HG02642 (cell line): ENCODE measurements around the gene NIPAL1.
A peak's percentile ranks its signal among the peaks of the same experiment; 100 is the strongest.
"Not testable (repeated sequence)": the region's sequence is repeated elsewhere in the genome, so short reads cannot be mapped to it uniquely, and the experiment has no call there.

Experiments
- ATAC-seq: cut with Tn5 transposase; IDR thresholded peaks from one replicate; pipeline ENCODE4 v1.9.1; 2021; ENCODE audit warnings: mild to moderate bottlenecking; ENCODE audit not compliant: unreplicated experiment, poor library complexity

Gene NIPAL1

GRCh38 chr4:48016141-48017107, at the start of gene NIPAL1, which contains the start of gene CNGA1:
Gene NIPAL1, plus strand, starts transcription at chr4:48016772. Its CDS starts 68 bp downstream, at chr4:48016840.
Gene CNGA1, minus strand, starts transcription at chr4:48016681. Its CDS starts 63,992 bp downstream, at chr4:47952689.
- ATAC-seq: peak; percentile 97

GRCh38 chr4:47968847-47969246, 47.7 kb upstream of the NIPAL1 start:
- no peak for ATAC-seq

- ATAC-seq: peak; percentile 70
Measured at GRCh38 chr4:47972181-47972580, 44.4 kb upstream of the NIPAL1 start.

- no peak for ATAC-seq
Measured at GRCh38 chr4:47972721-47973120, 43.9 kb upstream of the NIPAL1 start.

- no peak for ATAC-seq
Measured at GRCh38 chr4:47974566-47974965, 42.0 kb upstream of the NIPAL1 start.

- no peak for ATAC-seq
Measured at GRCh38 chr4:47990145-47990544, 26.4 kb upstream of the NIPAL1 start.

- not testable (repeated sequence) for ATAC-seq
Measured at GRCh38 chr4:47992475-47992874, 24.1 kb upstream of the NIPAL1 start.

GRCh38 chr4:47996021-47996420, 20.6 kb upstream of the NIPAL1 start:
- ATAC-seq: no peak

- no peak for ATAC-seq
Measured at GRCh38 chr4:48002267-48002666, 14.3 kb upstream of the NIPAL1 start.

GRCh38 chr4:48003568-48003967, 13.0 kb upstream of the NIPAL1 start:
- ATAC-seq: not testable (repeated sequence)

GRCh38 chr4:48005781-48006180, 10.8 kb upstream of the NIPAL1 start:
- ATAC-seq: no peak

GRCh38 chr4:48008021-48008596, 8.5 kb upstream of the NIPAL1 start:
- ATAC-seq: no peak

- not testable (repeated sequence) for ATAC-seq
Measured at GRCh38 chr4:48010906-48011305, 5.7 kb upstream of the NIPAL1 start.

- ATAC-seq: no peak
Measured at GRCh38 chr4:48011722-48012121, 4.8 kb upstream of the NIPAL1 start.

GRCh38 chr4:48012824-48013223, 3.7 kb upstream of the NIPAL1 start:
- no peak for ATAC-seq

- ATAC-seq: no peak
Measured at GRCh38 chr4:48015216-48015615, 1.4 kb upstream of the NIPAL1 start.

GRCh38 chr4:48015678-48016077, 894 bp upstream of the NIPAL1 start:
- no peak for ATAC-seq

GRCh38 chr4:48017108-48017571, 568 bp downstream of the NIPAL1 start:
- peak; percentile 2 for ATAC-seq

GRCh38 chr4:48018112-48018511, 1.5 kb downstream of the NIPAL1 start:
- ATAC-seq: no peak

- no peak for ATAC-seq
Measured at GRCh38 chr4:48021100-48021499, 4.5 kb downstream of the NIPAL1 start.

- ATAC-seq: no peak
Measured at GRCh38 chr4:48022192-48022799, 5.7 kb downstream of the NIPAL1 start.
